H1 (cell line): ENCODE measurements around the gene SYNE4. TPM values are rescaled to one million over a fixed set of nuclear protein-coding genes. Genes with fewer than 3 reads are reported as not detected.

Source experiments
- CTCF ChIA-PET: fragments of 300-600 bp; sonication (Branson Sonifier 250); formaldehyde crosslinking; loops from one replicate; lab custom pipeline; 2021; ENCODE audit not compliant: partially characterized antibody; lab: Charles Lee
- POLR2A ChIA-PET: fragments of 300-600 bp; sonication (Branson Sonifier 250); formaldehyde crosslinking; loops from one replicate; lab custom pipeline; 2021; ENCODE audit warnings: inconsistent platforms; ENCODE audit not compliant: partially characterized antibody; lab: Charles Lee
- DNase-seq, 2 experiments: peaks; one replicate each; pipeline versions ENCODE4 v3.0.0 to v3.0.0-alpha.2; 2010 to 2022; ENCODE audit warnings: low spot score in 2 of 2, low read depth in 1 of 2, mixed read lengths in 1 of 2
- FAIRE-seq: peaks from 2 replicates; lab custom pipeline; 2011; peaks lifted over from hg19 to GRCh38; lab: Jason Lieb, UNC
- H2AFZ ChIP-seq: 2 replicates; pipeline ENCODE4 v1.8.1; 2012; ENCODE audit warnings: low read length, inconsistent platforms
- H2AK5ac ChIP-seq: 2 replicates; pipeline ENCODE4 v1.6.1; 2013; ENCODE audit warnings: low read depth, low read length
- H2BK120ac ChIP-seq: replicated peaks from 2 replicates; pipeline ENCODE3; 2013; ENCODE audit warnings: low read depth, low read length, inconsistent platforms
- H2BK12ac ChIP-seq: 2 replicates; pipeline ENCODE4 v1.6.1; 2013; ENCODE audit warnings: low read depth, low read length
- H2BK15ac ChIP-seq: 2 replicates; pipeline ENCODE4 v1.6.1; 2013; ENCODE audit warnings: low read length
- H2BK20ac ChIP-seq: 2 replicates; pipeline ENCODE4 v1.6.1; 2013; ENCODE audit warnings: low read length
- H2BK5ac ChIP-seq: 2 replicates; pipeline ENCODE4 v1.6.1; 2013; ENCODE audit warnings: low read depth, low read length
- H3K14ac ChIP-seq: 2 replicates; pipeline ENCODE4 v1.6.1; 2013; ENCODE audit warnings: inconsistent platforms; ENCODE audit not compliant: insufficient read length
- H3K18ac ChIP-seq: 2 replicates; pipeline ENCODE4 v1.6.1; 2013; ENCODE audit warnings: low read length; ENCODE audit errors: extremely low read depth
- H3K23ac ChIP-seq: 2 replicates; pipeline ENCODE4 v1.6.1; 2013; ENCODE audit warnings: inconsistent platforms; ENCODE audit not compliant: insufficient read length
- H3K23me2 ChIP-seq: 2 replicates; pipeline ENCODE4 v1.6.1; 2013; ENCODE audit warnings: low read depth, low read length
- H3K27ac ChIP-seq: 2 replicates; pipeline ENCODE4 v1.6.1; 2011; ENCODE audit warnings: low read depth, low read length, inconsistent platforms
- H3K27me3 ChIP-seq, 4 experiments: replicated peaks in 1 of 4; 1 replicate in 1 of 4; 2 replicates in 3 of 4; pipeline versions ENCODE4 v1.6.1 to v1.8.1; 2011 to 2013; ENCODE audit warnings: low read length in 3 of 4, mild to moderate bottlenecking in 3 of 4, inconsistent platforms in 2 of 4, mixed read lengths in 2 of 4, moderate library complexity in 1 of 4; ENCODE audit not compliant: control insufficient read depth in 3 of 4, insufficient read depth in 3 of 4; ENCODE audit errors: extremely low read depth in 1 of 4
- H3K36me3 ChIP-seq, 4 experiments: 2 replicates each; pipeline versions ENCODE4 v1.6.1 to v1.8.1; 2011 to 2013; ENCODE audit warnings: mild to moderate bottlenecking in 4 of 4, low read length in 3 of 4, moderate library complexity in 2 of 4, control low read depth in 1 of 4, inconsistent platforms in 1 of 4; ENCODE audit not compliant: insufficient read depth in 4 of 4, control insufficient read depth in 2 of 4
- H3K4ac ChIP-seq: replicated peaks from 2 replicates; pipeline ENCODE3; 2013; ENCODE audit warnings: low read length, low read depth, mixed read lengths, inconsistent platforms; ENCODE audit not compliant: insufficient read length
- H3K4me1 ChIP-seq, 4 experiments: replicated peaks in 1 of 4; 1 replicate in 1 of 4; 2 replicates in 3 of 4; pipeline versions ENCODE4 v1.6.1 to v1.8.1; 2011 to 2013; ENCODE audit warnings: low read length in 3 of 4, inconsistent platforms in 2 of 4, mixed read lengths in 1 of 4; ENCODE audit not compliant: insufficient read depth in 4 of 4, control insufficient read depth in 3 of 4
- H3K4me2 ChIP-seq, 2 experiments: 2 replicates each; pipeline versions ENCODE4 v1.6.1 to v1.8.1; 2011 to 2013; ENCODE audit warnings: low read depth in 2 of 2, low read length in 2 of 2, control low read depth in 1 of 2, inconsistent platforms in 1 of 2, mild to moderate bottlenecking in 1 of 2; ENCODE audit not compliant: insufficient read depth in 1 of 2
- H3K4me3 ChIP-seq, 4 experiments: fragments of 200-600, 300-600 bp in 1 of 4; sonication (generic), shearing (Covaris generic), sonication (Bioruptor Twin) in 1 of 4; 2 replicates each; pipeline versions ENCODE4 v1.5.1 to v1.8.1; 2011 to 2016; ENCODE audit warnings: low read length in 4 of 4, low read depth in 3 of 4, control low read depth in 2 of 4, inconsistent platforms in 2 of 4, mild to moderate bottlenecking in 2 of 4, mixed read lengths in 1 of 4, moderate library complexity in 1 of 4; ENCODE audit not compliant: insufficient read depth in 2 of 4; ENCODE audit errors: extremely low read depth in 1 of 4
- H3K56ac ChIP-seq: replicated peaks from 2 replicates; pipeline ENCODE3; 2013; ENCODE audit warnings: low read depth, mild to moderate bottlenecking, mixed read lengths, low read length, inconsistent platforms; ENCODE audit not compliant: insufficient read length
- H3K79me1 ChIP-seq: 2 replicates; pipeline ENCODE4 v1.6.1; 2013; ENCODE audit warnings: low read depth, low read length, control low read depth
- H3K79me2 ChIP-seq, 2 experiments: 2 replicates each; pipeline versions ENCODE4 v1.6.1 to v1.8.1; 2012 to 2013; ENCODE audit warnings: low read length in 2 of 2, mild to moderate bottlenecking in 2 of 2, inconsistent platforms in 1 of 2; ENCODE audit not compliant: insufficient read depth in 2 of 2, control insufficient read depth in 1 of 2
- H3K9ac ChIP-seq, 4 experiments: replicated peaks in 1 of 4; 1 replicate in 1 of 4; 2 replicates in 3 of 4; pipeline versions ENCODE4 v1.6.1 to v1.8.1; 2011 to 2013; ENCODE audit warnings: low read depth in 3 of 4, low read length in 3 of 4, control low read depth in 2 of 4, mild to moderate bottlenecking in 2 of 4, moderate library complexity in 2 of 4, inconsistent platforms in 1 of 4; ENCODE audit errors: extremely low read depth in 1 of 4
- H3K9me3 ChIP-seq, 2 experiments: 2 replicates each; pipeline versions ENCODE4 v1.6.1 to v1.8.1; 2012 to 2013; ENCODE audit warnings: mild to moderate bottlenecking in 2 of 2, moderate library complexity in 2 of 2, control low read depth in 1 of 2, inconsistent platforms in 1 of 2, low read depth in 1 of 2, low read length in 1 of 2, mixed read lengths in 1 of 2; ENCODE audit not compliant: insufficient read depth in 2 of 2
- H4K20me1 ChIP-seq, 2 experiments: replicated peaks in 1 of 2; 2 replicates each; pipeline versions ENCODE3 to v1.8.1; 2011 to 2013; ENCODE audit warnings: inconsistent platforms in 2 of 2, low read length in 2 of 2, mild to moderate bottlenecking in 1 of 2; ENCODE audit not compliant: insufficient read depth in 2 of 2, control insufficient read depth in 1 of 2
- H4K5ac ChIP-seq: 2 replicates; pipeline ENCODE4 v1.6.1; 2013; ENCODE audit warnings: low read length, low read depth, mixed read lengths, inconsistent platforms; ENCODE audit not compliant: insufficient read length
- H4K8ac ChIP-seq: 2 replicates; pipeline ENCODE4 v1.8.0; 2013; ENCODE audit warnings: mild to moderate bottlenecking, moderate library complexity, low read length, inconsistent platforms; ENCODE audit not compliant: insufficient read depth; ENCODE audit errors: extremely low read depth
- H4K91ac ChIP-seq: replicated peaks from 2 replicates; pipeline ENCODE3; 2013; ENCODE audit warnings: low read length, mixed read lengths, inconsistent platforms; ENCODE audit not compliant: insufficient read length
- CREB1 ChIP-seq: IDR thresholded peaks from 2 replicates; pipeline ENCODE4 v1.6.1; 2012; ENCODE audit warnings: inconsistent platforms
- WGBS, 2 experiments: shearing (Covaris generic) in 1 of 2; methylation state at CpG; one replicate each; pipeline versions ENCODE4 v1.1.6 to v1.1.7; 2013 to 2015; ENCODE audit warnings: low lambda C conversion rate in 2 of 2, mixed read lengths in 2 of 2, inconsistent platforms in 1 of 2, low coverage in 1 of 2, missing lambda C conversion rate in 1 of 2; ENCODE audit not compliant: insufficient replicate concordance in 2 of 2, insufficient coverage in 1 of 2, insufficient read length in 1 of 2; ENCODE audit errors: extremely low coverage in 1 of 2, missing lambda C conversion rate in 1 of 2; 5-methylcytosine and 5-hydroxymethylcytosine counted together
- polyA plus RNA-seq, 7 experiments: library from polyadenylated mRNA; depleted of rRNA in 3 of 7; stranded (reverse) in 5 of 7; unstranded in 2 of 7; fragments of >200 nt in 5 of 7; fragments of 200-250 nt in 2 of 7; gene quantifications; 1 replicate in 5 of 7; 2 replicates in 1 of 7; 4 replicates in 1 of 7; pipeline versions ENCODE4 v1.2.1 to v1.2.3, GENCODE V29; 2011 to 2013; ENCODE audit warnings: missing spikeins in 2 of 7, mixed read lengths in 2 of 7
- total RNA-seq: library from RNA; stranded (reverse); fragmentation: NEBNext Ultra II Directional; extraction: Animal tissue kit (Norgen Biotek cat#: 25700); gene quantifications from 2 replicates; pipeline ENCODE4 v1.2.1, GENCODE V29; 2021

Gene SYNE4
- total and polyA plus RNA-seq, 2 of the 8 experiments (the other 6 are each of a cell fraction or from before 2014, with no cell fraction given): 20.8 to 22.6 TPM

DNA sequence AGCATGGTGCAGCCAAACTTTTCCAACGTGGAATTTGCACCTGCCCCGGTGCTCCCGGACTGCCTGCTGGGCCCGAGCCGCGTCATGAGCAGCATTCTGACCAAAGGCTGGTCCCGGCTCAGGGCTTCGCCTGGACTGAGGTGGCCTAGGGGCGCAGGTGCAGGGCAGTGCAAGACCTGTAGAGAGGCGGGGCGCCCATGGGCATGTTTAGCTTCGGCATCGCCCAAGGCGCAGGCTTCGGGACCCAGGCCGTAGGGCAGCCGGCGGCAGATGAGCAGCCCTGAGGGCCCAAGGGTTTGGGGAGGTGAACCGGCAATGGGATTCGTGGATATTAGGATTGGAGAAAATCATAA, 48.7 kb downstream of the SYNE4 start:
- DNase-seq (peak in 1 of 2 experiments; percentile 65), FAIRE-seq (no peak)
- Histone ChIP-seq H3K36me3 (no peaks in the 10 kb centered on the region), H2BK12ac (no peak overlapping the region), H2BK15ac (no peak overlapping the region), H4K8ac (no peak overlapping the region), H2BK20ac (no peak overlapping the region), H3K23me2 (peaks cover 3% of the 10 kb centered on the region; the same call in 1 of the 2 replicates), H3K9me3 (no peaks in the 10 kb centered on the region), H3K4me1 (peaks cover 0 to 7% (median 3%) of the 10 kb centered on the region in 4 experiments; a peak in 4 of 7 replicates), H4K20me1 (peaks cover 0 to 9% of the 10 kb centered on the region in 2 experiments), H3K4me2 (peak overlapping the region; percentile 55 to 75), H4K5ac (no peak overlapping the region), H2BK5ac (no peak overlapping the region), H3K9ac (no peak overlapping the region), H3K79me1 (no peaks in the 10 kb centered on the region), H4K91ac (no peak overlapping the region), H3K27me3 (peaks cover 13 to 31% (median 29%) of the 10 kb centered on the region in 4 experiments), H3K23ac (no peak overlapping the region), H2BK120ac (no peak overlapping the region), H3K27ac (no peak overlapping the region), H3K56ac (no peak overlapping the region), H3K4me3 (peak overlapping the region in 2 of 4 experiments; percentile 6 to 51; a peak in 3 of 8 replicates), H3K18ac (no peak overlapping the region), H3K14ac (no peak overlapping the region), H2AK5ac (no peak overlapping the region), H2AFZ (no peak overlapping the region), H3K4ac (no peak overlapping the region), H3K79me2 (no peaks in the 10 kb centered on the region)
- ChIA-PET POLR2A (interaction anchor here (1.6 kb wide), 1 partner anchor 34 kb away, joined by 4 read pairs; no protein-coding TSS in a partner anchor), CTCF (interaction anchor here (1.2 to 6.6 kb wide), 4 partner anchors 11 to 101 kb away, joined by 3 to 47 read pairs (median 8); no protein-coding TSS in a partner anchor)
- whole genome bisulfite sequencing, 2 experiments: 71% methylated on average over 20 of the region's 20 CpGs; no CpG with 5 or more reads in 1 of the 2 experiments
- TF ChIP-seq CREB1: peak; percentile 48; the same call in 1 of the 2 replicates
